Endothelial cell of umbilical vein (primary cell): ENCODE measurements around the gene CYP8B1. TPM values are rescaled to one million over a fixed set of nuclear protein-coding genes. Genes with fewer than 3 reads are reported as not detected.

Experiments used
- BruUV-seq: library from RNA; stranded (reverse); fragments of 400-500 nt; replicated peaks from 2 replicates; lab custom pipeline; 2021; lab: Mats Ljungman, UMichigan
- CTCF ChIA-PET: fragments of 300-600, 350-600 bp; sonication (Branson Sonifier 250); formaldehyde crosslinking; loops from one replicate; lab custom pipeline; 2021; ENCODE audit warnings: antibody characterized with exemption, inconsistent platforms; lab: Charles Lee
- POLR2A ChIA-PET: fragments of 300-600, 350-600 bp; sonication (Branson Sonifier 250); formaldehyde crosslinking; loops from one replicate; lab custom pipeline; 2021; ENCODE audit warnings: antibody characterized with exemption, inconsistent platforms; lab: Charles Lee
- DNase-seq: peaks from one replicate; pipeline ENCODE4 v3.0.0-alpha.2; 2011; ENCODE audit warnings: low read depth, low spot score
- FAIRE-seq: peaks from 2 replicates; lab custom pipeline; 2011; peaks lifted over from hg19 to GRCh38; lab: Jason Lieb, UNC
- H2AFZ ChIP-seq: 2 replicates; pipeline ENCODE4 v1.6.0; 2012; ENCODE audit warnings: low read depth, low read length, control low read depth, inconsistent platforms
- H3K27ac ChIP-seq: 2 replicates; pipeline ENCODE4 v1.5.1; 2011; ENCODE audit warnings: low read depth, mild to moderate bottlenecking, control low read depth, low read length, moderate library complexity; ENCODE audit not compliant: insufficient read depth
- H3K27me3 ChIP-seq, 2 experiments: 2 replicates each; pipeline versions ENCODE4 v1.6.0 to v1.6.1; 2011; ENCODE audit warnings: low read length in 2 of 2, mixed read lengths in 1 of 2; ENCODE audit not compliant: control insufficient read depth in 2 of 2, insufficient read depth in 2 of 2
- H3K36me3 ChIP-seq, 2 experiments: 2 replicates in 1 of 2; 3 replicates in 1 of 2; pipeline ENCODE4 v1.5.1; 2011; ENCODE audit warnings: low read length in 2 of 2, mild to moderate bottlenecking in 1 of 2, moderate library complexity in 1 of 2; ENCODE audit not compliant: control insufficient read depth in 2 of 2, insufficient read depth in 2 of 2; ENCODE audit errors: extremely low read depth in 1 of 2
- H3K4me1 ChIP-seq: 3 replicates; pipeline ENCODE4 v1.5.1; 2011; ENCODE audit warnings: mild to moderate bottlenecking, low read length; ENCODE audit not compliant: control insufficient read depth, insufficient read depth; ENCODE audit errors: extremely low read depth
- H3K4me2 ChIP-seq: 2 replicates; pipeline ENCODE4 v1.6.1; 2011; ENCODE audit warnings: low read length, control low read depth, mixed read lengths; ENCODE audit not compliant: insufficient read depth
- H3K4me3 ChIP-seq, 3 experiments: fragments of 200-600 bp in 1 of 3; sonication (generic), shearing (Covaris generic) in 1 of 3; replicated peaks in 1 of 3; 2 replicates each; pipeline ENCODE4 v1.5.1; 2011 to 2016; ENCODE audit warnings: control low read depth in 3 of 3, low read length in 3 of 3, mild to moderate bottlenecking in 2 of 3, inconsistent platforms in 1 of 3, low read depth in 1 of 3, moderate library complexity in 1 of 3; ENCODE audit not compliant: insufficient read depth in 1 of 3
- H3K79me2 ChIP-seq: 2 replicates; pipeline ENCODE4 v1.6.0; 2012; ENCODE audit warnings: low read length, inconsistent platforms; ENCODE audit not compliant: control insufficient read depth, insufficient read depth
- H3K9ac ChIP-seq: replicated peaks from 2 replicates; pipeline ENCODE3; 2011; ENCODE audit warnings: low read length, control low read depth; ENCODE audit not compliant: insufficient read depth; ENCODE audit errors: extremely low read depth
- H3K9me1 ChIP-seq: replicated peaks from 3 replicates; pipeline ENCODE4 v1.6.0; 2011; ENCODE audit warnings: mild to moderate bottlenecking, low read length; ENCODE audit not compliant: control insufficient read depth, insufficient read depth; ENCODE audit errors: extremely low read depth
- H3K9me3 ChIP-seq: replicated peaks from 2 replicates; pipeline ENCODE4 v1.5.1; 2012; ENCODE audit warnings: low read length, inconsistent platforms; ENCODE audit not compliant: control insufficient read depth, insufficient read depth
- H4K20me1 ChIP-seq: replicated peaks from 2 replicates; pipeline ENCODE3; 2011; ENCODE audit warnings: mild to moderate bottlenecking, low read length; ENCODE audit not compliant: control insufficient read depth, insufficient read depth; ENCODE audit errors: extremely low read depth
- CTCF ChIP-seq, 2 donors: IDR thresholded peaks; 1 replicate in 1 of 2; 2 replicates in 1 of 2; pipeline ENCODE4 v1.5.1; 2011; ENCODE audit warnings: low read length in 2 of 2, mild to moderate bottlenecking in 2 of 2, moderate library complexity in 2 of 2, control low read depth in 1 of 2, inconsistent platforms in 1 of 2, low read depth in 1 of 2; ENCODE audit not compliant: insufficient read depth in 1 of 2; ENCODE audit errors: extremely low read depth in 1 of 2
- EZH2 ChIP-seq: IDR thresholded peaks from 2 replicates; pipeline ENCODE4 v1.6.1; 2012; ENCODE audit warnings: borderline replicate concordance, low read depth, mild to moderate bottlenecking, moderate library complexity, low read length, inconsistent platforms; ENCODE audit not compliant: severe bottlenecking
- FOS ChIP-seq: IDR thresholded peaks from 2 replicates; pipeline ENCODE4 v1.6.1; 2011; ENCODE audit warnings: mild to moderate bottlenecking, low read length, moderate library complexity, borderline replicate concordance; ENCODE audit not compliant: insufficient read depth
- GATA2 ChIP-seq: IDR thresholded peaks from 2 replicates; pipeline ENCODE4 v1.7.0; 2011; ENCODE audit warnings: low read depth, mild to moderate bottlenecking, moderate library complexity, mixed read lengths, low read length; ENCODE audit not compliant: insufficient read length, insufficient read depth
- JUN ChIP-seq: IDR thresholded peaks from 2 replicates; pipeline ENCODE4 v1.6.1; 2011; ENCODE audit warnings: borderline replicate concordance, low read depth; ENCODE audit not compliant: insufficient read length, insufficient read depth
- MAX ChIP-seq: IDR thresholded peaks from 2 replicates; pipeline ENCODE4 v1.6.1; 2011; ENCODE audit not compliant: insufficient read depth, insufficient read length
- MYC ChIP-seq: IDR thresholded peaks from one replicate; pipeline ENCODE4 v1.6.1; 2011; ENCODE audit warnings: mild to moderate bottlenecking, low read depth, low read length
- POLR2A ChIP-seq: IDR thresholded peaks from 2 replicates; pipeline ENCODE4 v1.6.1; 2012; ENCODE audit warnings: low read depth, mild to moderate bottlenecking, control low read depth, low read length
- POLR2AphosphoS5 ChIP-seq: IDR thresholded peaks from 2 replicates; pipeline ENCODE4 v1.6.1; 2012; ENCODE audit warnings: low read depth, mild to moderate bottlenecking, control low read depth, low read length, moderate library complexity; ENCODE audit not compliant: insufficient read depth
- dilution Hi-C: fragments of 300-500 bp; cut with MboI; formaldehyde crosslinking; loops from one replicate; pipeline ENCODE4 v1.15.0; 2019; ENCODE audit warnings: low sequenced_read_pairs; ENCODE audit not compliant: extremely low pct_ligation_motif_present
- intact Hi-C: fragments of 100-400 bp; cut with micrococcal nuclease; formaldehyde crosslinking; loops from one replicate; pipeline ENCODE4 v1.10.0; 2022
- polyA plus RNA-seq, 4 experiments: library from polyadenylated mRNA; depleted of rRNA in 3 of 4; stranded (reverse) in 3 of 4; unstranded in 1 of 4; fragments of >200 nt; gene quantifications; 2 replicates each; pipeline versions ENCODE4 v1.2.1 to v1.2.3, GENCODE V29; 2011 to 2012; ENCODE audit warnings: missing spikeins in 1 of 4
- total RNA-seq: library from RNA; stranded (reverse); gene quantifications from 2 replicates; pipeline ENCODE4 v1.2.3, GENCODE V29; 2021

The CYP8B1 gene
- total and polyA plus RNA-seq, 2 donors (not counting 3 experiments of a cell fraction or from before 2014, with no cell fraction given), result not detected

- H3K4me1 ChIP-seq, result no peaks in the 10 kb centered on the region
- H4K20me1 ChIP-seq, result no peaks in the 10 kb centered on the region
- no peak overlapping the region for H3K4me2 ChIP-seq
- no peaks in the 10 kb centered on the region for H3K36me3 ChIP-seq
- intact Hi-C loops (no loop called here), dilution Hi-C loops (no loop called here)
- ChIA-PET POLR2A (no interaction called here), CTCF (no interaction called here)
- DNase-seq (no peak), FAIRE-seq (no peak)
- no peaks in the 10 kb centered on the region for H3K79me2 ChIP-seq
- TF ChIP-seq POLR2AphosphoS5, result no peak
- TF ChIP-seq GATA2, result no peak
- no peak for TF ChIP-seq JUN
- no peak for TF ChIP-seq MYC
- no peak for TF ChIP-seq POLR2A
- no peak for TF ChIP-seq EZH2
- no peak for TF ChIP-seq CTCF (IDR thresholded peaks at IDR 0.05; ENCODE audit: extremely low read depth in 1 of 2, insufficient read depth in 1 of 2, low read depth in 1 of 2, low read length in 2 of 2)
- TF ChIP-seq MAX, result no peak
- TF ChIP-seq FOS, result no peak
- no peak overlapping the region for H3K4me3 ChIP-seq
- no TSS peak for BruUV-seq
- no peaks in the 10 kb centered on the region for H3K9me3 ChIP-seq
- H3K27me3 ChIP-seq, result peaks cover 14 to 18% of the 10 kb centered on the region in 2 experiments
- H3K9me1 ChIP-seq, result no peaks in the 10 kb centered on the region
- no peak overlapping the region for H3K9ac ChIP-seq
- H2AFZ ChIP-seq, result no peak overlapping the region
- H3K27ac ChIP-seq, result no peak overlapping the region
Observed at GRCh38 chr3:42904076-42904475, 28.4 kb upstream of the CYP8B1 start.
